Effector CD8-positive, alpha-beta T cell (primary cell): Measurements from ENCODE around the gene SLC25A22.
A peak's percentile ranks its signal among the peaks of the same experiment; 100 is the strongest.

ENCODE experiments used
- DNase-seq: peaks from one replicate; lab custom pipeline; 2025; lab: John Stamatoyannopoulos, UW
- total RNA-seq, 4 experiments: gene quantifications; one replicate each; lab custom pipeline; 2026; lab: John Stamatoyannopoulos, UW

The SLC25A22 gene
- 28.5 to 55.9 (median 37.5) reads per million in 4 experiments for total RNA-seq

GRCh38 chr11:798093-798713 is at the start of gene SLC25A22:
SLC25A22 (minus strand) TSS chr11:798281; CDS start chr11:795006, 3,275 bp downstream.
- DNase-seq, result peak; percentile 71

DNA sequence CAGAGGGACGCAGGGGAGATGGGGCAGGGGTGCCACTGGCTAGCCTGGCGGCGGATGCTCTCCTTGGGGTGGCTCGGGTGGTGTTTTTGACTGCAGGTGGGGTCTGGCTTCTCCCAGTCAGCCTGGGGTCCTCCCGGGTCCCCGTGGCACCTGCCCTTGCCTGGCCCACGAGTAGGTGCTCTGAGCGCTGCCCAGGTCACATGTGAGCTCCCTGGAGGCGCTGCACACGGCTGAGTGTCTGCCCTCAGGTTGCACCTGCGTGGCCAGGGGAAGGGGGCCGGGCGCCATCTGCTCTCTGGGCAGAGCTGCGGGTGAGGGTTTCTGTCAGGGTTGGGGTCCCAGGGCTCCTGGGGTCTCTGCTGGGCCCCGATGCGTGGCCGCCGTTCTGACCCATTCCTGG is 49.8 kb upstream of the SLC25A22 start:
- no peak for DNase-seq

DNA sequence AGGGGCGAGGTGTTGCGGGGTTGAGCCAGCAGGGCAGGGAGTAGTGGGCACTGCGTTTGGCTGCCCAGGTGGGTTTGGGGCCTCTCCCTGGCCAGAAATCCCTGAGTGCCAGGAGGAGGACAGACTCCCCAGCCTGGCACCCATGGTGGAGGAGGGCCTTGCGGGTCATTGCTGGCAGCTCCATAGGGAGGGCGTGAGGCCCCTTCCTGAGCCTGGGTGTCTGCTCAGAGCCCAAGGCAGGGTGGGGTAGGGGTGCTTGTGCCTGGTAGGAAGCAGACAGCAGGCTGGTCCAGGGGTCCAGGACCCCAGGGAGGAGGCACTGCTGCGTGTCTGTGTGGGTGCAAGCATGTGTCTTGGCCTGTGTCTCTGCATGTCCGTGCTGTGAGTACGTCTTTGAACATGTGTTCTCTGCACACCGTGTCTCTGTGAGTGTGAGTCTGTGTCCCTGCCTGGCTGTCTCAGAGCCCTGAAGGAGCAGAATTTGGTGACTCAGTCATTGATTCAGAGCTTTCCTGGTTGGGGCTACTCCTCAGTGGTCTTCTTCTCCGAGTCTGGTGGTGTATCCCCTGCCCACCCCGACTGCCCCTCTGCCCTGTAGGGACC is 48.5 kb upstream of the SLC25A22 start:
- no peak for DNase-seq

- no peak for DNase-seq
These were observed 47.9 kb upstream of the SLC25A22 start for GRCh38 chr11:845872-846495.

DNA sequence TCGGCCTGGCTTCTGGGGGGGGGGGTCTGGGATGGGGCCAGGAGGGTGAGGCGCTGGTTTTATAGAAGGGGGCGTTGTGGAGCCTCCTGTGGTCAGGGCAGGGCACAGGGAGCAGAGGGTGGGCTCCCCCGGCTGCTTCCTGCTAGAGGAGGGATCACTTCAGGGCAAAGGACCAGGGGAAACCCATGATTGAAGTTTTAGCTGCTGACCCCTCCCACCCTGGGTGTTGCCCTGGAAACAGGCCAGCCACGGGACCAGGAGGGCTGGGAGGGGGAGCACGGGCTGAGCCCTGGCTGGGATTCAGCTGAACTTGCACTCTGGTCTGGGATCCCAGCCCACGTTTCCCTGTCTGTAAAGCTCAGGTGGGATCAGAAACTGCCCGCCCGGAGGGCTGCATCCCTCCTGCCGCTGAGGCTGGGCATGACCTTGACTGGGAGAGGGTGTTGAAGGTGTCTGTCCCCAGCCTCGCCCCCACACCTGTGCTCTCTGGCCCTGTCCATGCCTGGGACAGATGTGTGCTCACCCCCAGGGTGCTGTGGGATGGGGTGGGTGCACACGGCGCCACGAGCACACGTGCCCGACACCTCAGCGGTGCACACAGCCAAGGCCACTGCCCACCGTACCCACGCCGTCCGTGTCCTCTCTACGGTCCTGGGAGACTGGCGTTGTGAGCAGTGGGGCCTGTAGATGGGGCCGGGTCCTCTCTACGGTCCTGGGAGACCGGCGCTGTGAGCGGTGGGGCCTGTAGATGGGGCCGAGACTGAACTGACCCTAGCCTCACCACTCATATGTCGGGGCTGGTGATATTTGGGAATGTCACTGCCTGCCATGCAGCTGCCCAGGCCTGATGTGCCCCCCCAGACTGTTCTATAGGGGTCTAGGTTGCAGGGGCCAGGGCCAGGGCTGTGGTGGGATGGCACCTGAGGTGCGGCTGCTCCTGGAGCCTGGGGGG is 46.9 kb upstream of the SLC25A22 start:
- peak; percentile 25 for DNase-seq

- no peak for DNase-seq
These were observed 46.0 kb upstream of the SLC25A22 start for GRCh38 chr11:843818-844692.

DNA sequence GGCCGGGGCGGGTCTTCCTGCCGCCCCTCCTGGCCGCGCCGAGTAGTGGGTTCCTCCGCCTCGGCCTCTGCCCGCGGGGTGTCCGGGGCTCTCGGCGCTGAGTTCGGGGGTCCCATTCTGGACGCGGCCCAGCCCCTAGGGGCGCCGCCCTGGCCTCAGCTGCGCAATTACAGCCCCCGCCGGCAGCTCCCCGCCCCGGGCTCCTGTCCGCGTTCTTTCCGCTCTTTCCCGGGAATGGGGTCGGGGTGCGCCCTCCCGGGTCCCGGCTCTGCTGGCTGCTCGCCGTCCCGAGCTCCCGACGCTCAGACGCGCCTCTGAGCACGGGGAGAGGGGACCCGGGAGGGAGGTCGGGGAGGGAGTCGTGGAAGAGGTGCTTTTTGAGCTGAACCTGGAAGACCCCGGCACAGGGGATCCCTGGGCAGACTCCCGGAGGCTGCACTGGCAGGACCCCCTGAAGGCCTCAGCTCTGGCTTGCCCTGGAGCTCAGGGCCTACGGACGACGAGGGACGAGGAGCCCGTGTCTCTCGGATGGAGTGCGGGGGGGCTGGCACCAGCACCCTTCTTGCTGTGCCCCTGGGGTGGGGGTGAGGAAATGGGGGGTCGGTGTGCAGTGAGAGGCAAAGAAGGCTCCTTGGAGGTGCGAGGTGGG is 45.1 kb upstream of the SLC25A22 start:
- DNase-seq, result no peak

- DNase-seq, result peak; percentile 76
These were observed 44.4 kb upstream of the SLC25A22 start, which contains the start of the genes POLR2L and TSPAN4 for GRCh38 chr11:842370-843002. POLR2L (minus strand) TSS chr11:842529; CDS start chr11:842508, 21 bp downstream. TSPAN4 (plus strand) TSS chr11:842852; CDS start chr11:850305, 7,453 bp downstream.

GRCh38 chr11:841981-842369 is 43.9 kb upstream of the SLC25A22 start:
- no peak for DNase-seq

- DNase-seq, result no peak
These were observed 42.0 kb upstream of the SLC25A22 start for GRCh38 chr11:839875-840617.

- DNase-seq, result no peak
These were observed 41.2 kb upstream of the SLC25A22 start for GRCh38 chr11:839280-839623.

GRCh38 chr11:838441-839279 is 40.6 kb upstream of the SLC25A22 start:
- DNase-seq, result no peak

- no peak for DNase-seq
These were observed 39.9 kb upstream of the SLC25A22 start for GRCh38 chr11:837990-838307.

DNA sequence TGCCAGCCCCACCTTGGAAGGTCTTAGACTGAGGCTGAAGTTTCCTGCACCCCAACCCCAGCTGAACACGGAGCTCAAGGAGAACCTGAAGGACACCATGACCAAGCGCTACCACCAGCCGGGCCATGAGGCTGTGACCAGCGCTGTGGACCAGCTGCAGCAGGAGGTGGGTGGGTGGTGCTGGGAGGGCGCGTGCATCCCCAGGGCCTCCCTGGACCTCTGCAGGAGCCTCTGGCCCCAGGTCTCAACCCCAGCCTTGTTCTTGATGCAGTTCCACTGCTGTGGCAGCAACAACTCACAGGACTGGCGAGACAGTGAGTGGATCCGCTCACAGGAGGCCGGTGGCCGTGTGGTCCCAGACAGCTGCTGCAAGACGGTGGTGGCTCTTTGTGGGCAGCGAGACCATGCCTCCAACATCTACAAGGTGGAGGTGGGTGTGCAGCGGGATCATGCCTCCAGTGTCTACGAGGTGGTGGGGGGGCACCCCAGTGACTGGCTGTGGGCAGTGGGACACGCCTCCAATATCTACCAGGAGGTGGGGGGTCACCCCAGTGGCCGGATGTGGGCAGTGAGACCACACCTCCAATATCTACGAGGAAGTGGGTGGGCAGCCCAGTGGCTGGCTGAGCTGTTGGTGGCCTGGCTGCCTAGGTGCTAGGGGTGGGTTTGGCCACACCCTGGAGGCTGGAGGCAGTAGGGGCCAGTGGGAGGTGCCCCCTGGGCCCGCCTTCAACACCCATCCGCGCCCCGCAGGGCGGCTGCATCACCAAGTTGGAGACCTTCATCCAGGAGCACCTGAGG is 39.3 kb upstream of the SLC25A22 start:
- DNase-seq, result no peak

- no peak for DNase-seq
These were observed 38.6 kb upstream of the SLC25A22 start for GRCh38 chr11:836700-837099.

DNA sequence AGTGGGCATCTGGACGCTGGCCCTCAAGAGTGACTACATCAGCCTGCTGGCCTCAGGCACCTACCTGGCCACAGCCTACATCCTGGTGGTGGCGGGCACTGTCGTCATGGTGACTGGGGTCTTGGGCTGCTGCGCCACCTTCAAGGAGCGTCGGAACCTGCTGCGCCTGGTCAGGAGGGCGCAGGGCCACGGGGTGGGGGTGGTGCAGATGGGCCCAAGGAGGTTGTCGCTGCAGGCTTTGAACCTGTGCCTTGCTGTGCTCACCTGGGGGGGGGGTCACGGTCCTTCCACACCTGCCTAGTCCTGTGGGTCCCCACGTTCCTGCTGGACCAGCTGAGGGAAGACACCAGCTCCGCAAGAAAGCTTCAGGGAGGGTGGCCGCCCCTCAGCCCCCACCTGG is 38.2 kb upstream of the SLC25A22 start:
- DNase-seq, result no peak

- no peak for DNase-seq
These were observed 36.6 kb upstream of the SLC25A22 start for GRCh38 chr11:834371-835316.
